B cell (primary cell): ENCODE measurements around the gene PRDM11. TPM values are rescaled to one million over a fixed set of nuclear protein-coding genes. Genes with fewer than 3 reads are reported as not detected.

Experiments
- ATAC-seq: fragments of 200-7000 bp; cut with Tn5 transposase; one replicate; pipeline ENCODE4 v1.10.0; 2021; ENCODE audit warnings: low read depth, mild to moderate bottlenecking, moderate number of reproducible peaks, moderate library complexity
- CTCF ChIA-PET: fragments of 350-600 bp; sonication (Branson Sonifier 250); formaldehyde crosslinking; loops from one replicate; lab custom pipeline; 2021; ENCODE audit warnings: antibody characterized with exemption, inconsistent platforms; lab: Charles Lee
- POLR2A ChIA-PET: fragments of 350-600 bp; sonication (Branson Sonifier 250); formaldehyde crosslinking; loops from one replicate; lab custom pipeline; 2021; ENCODE audit warnings: antibody characterized with exemption; lab: Charles Lee
- DNase-seq: peaks from one replicate; pipeline ENCODE4 v3.0.0; 2013
- H2AFZ ChIP-seq: 2 replicates; pipeline ENCODE4 v1.6.1; 2012; ENCODE audit warnings: mild to moderate bottlenecking, low read depth, low read length; ENCODE audit not compliant: insufficient read depth, poor library complexity, severe bottlenecking
- H3K27ac ChIP-seq, 2 donors: 1 replicate in 1 of 2; 2 replicates in 1 of 2; pipeline ENCODE4 v1.5.1; 2012 to 2013; ENCODE audit warnings: low read length in 2 of 2, mild to moderate bottlenecking in 2 of 2, moderate library complexity in 1 of 2
- H3K27me3 ChIP-seq, 4 experiments: fragments of 200-600 bp in 1 of 4; sonication (generic) in 1 of 4; replicated peaks in 1 of 4; 1 replicate in 2 of 4; 2 replicates in 2 of 4; pipeline versions ENCODE4 v1.6.1 to v1.7.0; 2013 to 2016; ENCODE audit warnings: low read length in 3 of 4, mild to moderate bottlenecking in 2 of 4, mixed read lengths in 1 of 4, moderate library complexity in 1 of 4; ENCODE audit not compliant: insufficient read depth in 4 of 4, control insufficient read depth in 3 of 4; ENCODE audit errors: control extremely low read depth in 1 of 4
- H3K36me3 ChIP-seq, 2 experiments: replicated peaks in 1 of 2; 1 replicate in 1 of 2; 2 replicates in 1 of 2; pipeline versions ENCODE4 v1.6.1 to v1.7.1; 2013; ENCODE audit warnings: low read length in 1 of 2; ENCODE audit not compliant: insufficient read depth in 2 of 2, control insufficient read depth in 1 of 2; ENCODE audit errors: control extremely low read depth in 1 of 2, extremely low read depth in 1 of 2
- H3K4me1 ChIP-seq, 2 donors: fragments of 200-600 bp in 1 of 2; sonication (generic) in 1 of 2; 1 replicate in 1 of 2; 2 replicates in 1 of 2; pipeline versions ENCODE4 v1.5.1 to v1.6.1; 2013 to 2017; ENCODE audit warnings: low read length in 2 of 2; ENCODE audit not compliant: control insufficient read depth in 2 of 2, insufficient read depth in 2 of 2
- H3K4me2 ChIP-seq: replicated peaks from 2 replicates; pipeline ENCODE3; 2012; ENCODE audit warnings: mild to moderate bottlenecking, low read depth, low read length; ENCODE audit not compliant: poor library complexity, severe bottlenecking
- H3K4me3 ChIP-seq, 5 experiments: fragments of 200-600 bp in 1 of 5; sonication (generic) in 1 of 5; 1 replicate in 3 of 5; 2 replicates in 2 of 5; pipeline versions ENCODE4 v1.5.1 to v1.7.0; 2011 to 2016; ENCODE audit warnings: low read length in 4 of 5, mild to moderate bottlenecking in 4 of 5, low read depth in 2 of 5, control low read depth in 1 of 5, moderate library complexity in 1 of 5; ENCODE audit not compliant: insufficient read depth in 1 of 5; ENCODE audit errors: control extremely low read depth in 1 of 5, extremely low read depth in 1 of 5
- H3K79me2 ChIP-seq: fragments of 200-600 bp; sonication (generic); one replicate; pipeline ENCODE4 v1.6.0; 2016; ENCODE audit warnings: low read length; ENCODE audit not compliant: control insufficient read depth, insufficient read depth
- H3K9ac ChIP-seq: fragments of 200-600 bp; sonication (generic); 2 replicates; pipeline ENCODE4 v1.6.1; 2017; ENCODE audit warnings: mild to moderate bottlenecking, low read length, moderate library complexity
- H3K9me3 ChIP-seq, 3 donors: one replicate each; pipeline versions ENCODE4 v1.6.1 to v1.7.1; 2013; ENCODE audit warnings: low read length in 2 of 3; ENCODE audit not compliant: control insufficient read depth in 2 of 3, insufficient read depth in 1 of 3; ENCODE audit errors: control extremely low read depth in 1 of 3
- H4K20me1 ChIP-seq: 2 replicates; pipeline ENCODE4 v1.6.0; 2012; ENCODE audit warnings: mild to moderate bottlenecking, low read length; ENCODE audit not compliant: insufficient read depth, control insufficient read depth, poor library complexity, severe bottlenecking
- H3K27ac Mint-ChIP-seq: one replicate; pipeline ENCODE4 v1.8.0; 2021; ENCODE audit warnings: mixed read lengths
- H3K27me3 Mint-ChIP-seq: one replicate; pipeline ENCODE4 v1.8.0; 2021; ENCODE audit warnings: mixed read lengths
- H3K4me1 Mint-ChIP-seq: one replicate; pipeline ENCODE4 v1.8.0; 2021; ENCODE audit warnings: mixed read lengths
- H3K4me3 Mint-ChIP-seq: one replicate; pipeline ENCODE4 v1.8.0; 2021; ENCODE audit warnings: mixed read lengths
- H3K9me3 Mint-ChIP-seq: one replicate; pipeline ENCODE4 v1.8.0; 2022; ENCODE audit warnings: mixed read lengths; ENCODE audit not compliant: insufficient read depth
- EZH2 ChIP-seq: IDR thresholded peaks from 2 replicates; pipeline ENCODE4 v1.6.1; 2012; ENCODE audit warnings: borderline replicate concordance, low read depth, mild to moderate bottlenecking, moderate library complexity, low read length; ENCODE audit not compliant: insufficient read depth, poor library complexity, severe bottlenecking
- WGBS: methylation state at CpG from one replicate; pipeline ENCODE4 v1.1.5; 2013; ENCODE audit warnings: missing lambda C conversion rate; ENCODE audit not compliant: insufficient coverage; 5-methylcytosine and 5-hydroxymethylcytosine counted together
- intact Hi-C: fragments of 100-400 bp; cut with micrococcal nuclease; formaldehyde crosslinking; loops from one replicate; pipeline ENCODE4 v1.10.0; 2022
- polyA plus RNA-seq: library from polyadenylated mRNA; depleted of rRNA; stranded (reverse); fragments of >200 nt; gene quantifications from 2 replicates; pipeline ENCODE4 v1.2.3, GENCODE V29; 2012
- total RNA-seq, 2 donors: library from RNA; stranded (reverse); fragments of 120-200 nt in 1 of 2; gene quantifications; 1 replicate in 1 of 2; 2 replicates in 1 of 2; pipeline versions ENCODE4 v1.2.3 to v1.2.4, GENCODE V29; 2013 to 2022
- TF ChIP-seq, protein P1 (sequence below): fragments of 200-600 bp; IDR thresholded peaks from one replicate; pipeline ENCODE4 v1.8.0; 2022; ENCODE audit warnings: antibody characterized with exemption, mild to moderate bottlenecking

PRDM11 gene
- total and polyA plus RNA-seq, 2 donors (not counting 1 experiment from before 2014, with no cell fraction given), result 9.5 to 26.2 TPM

DNA sequence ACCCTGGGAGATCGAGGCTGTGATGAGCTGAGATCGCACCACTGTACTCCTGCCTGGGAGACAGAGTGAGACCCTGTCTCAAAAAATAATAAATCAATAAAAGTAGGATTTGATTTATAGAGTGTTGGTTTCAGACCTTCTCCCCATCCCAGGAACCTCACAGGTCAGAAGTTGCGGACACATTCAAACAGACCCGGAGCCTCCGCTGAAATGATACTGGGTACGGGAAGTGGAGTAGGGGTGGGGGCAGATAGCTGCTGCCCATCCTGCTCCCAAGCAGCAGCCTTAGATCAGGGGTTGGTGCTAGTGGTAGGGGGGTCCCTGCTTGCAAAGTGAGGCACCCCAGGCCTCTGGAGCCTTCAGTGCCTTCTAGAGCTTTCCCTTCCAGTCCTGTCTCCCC lies 7.8 kb downstream of the PRDM11 start:
- DNase-seq (no peak), ATAC-seq (no peak)
- no peaks in the 10 kb centered on the region for H3K36me3 ChIP-seq
- TF ChIP-seq EZH2, result no peak
- TF ChIP-seq, protein P1, sequence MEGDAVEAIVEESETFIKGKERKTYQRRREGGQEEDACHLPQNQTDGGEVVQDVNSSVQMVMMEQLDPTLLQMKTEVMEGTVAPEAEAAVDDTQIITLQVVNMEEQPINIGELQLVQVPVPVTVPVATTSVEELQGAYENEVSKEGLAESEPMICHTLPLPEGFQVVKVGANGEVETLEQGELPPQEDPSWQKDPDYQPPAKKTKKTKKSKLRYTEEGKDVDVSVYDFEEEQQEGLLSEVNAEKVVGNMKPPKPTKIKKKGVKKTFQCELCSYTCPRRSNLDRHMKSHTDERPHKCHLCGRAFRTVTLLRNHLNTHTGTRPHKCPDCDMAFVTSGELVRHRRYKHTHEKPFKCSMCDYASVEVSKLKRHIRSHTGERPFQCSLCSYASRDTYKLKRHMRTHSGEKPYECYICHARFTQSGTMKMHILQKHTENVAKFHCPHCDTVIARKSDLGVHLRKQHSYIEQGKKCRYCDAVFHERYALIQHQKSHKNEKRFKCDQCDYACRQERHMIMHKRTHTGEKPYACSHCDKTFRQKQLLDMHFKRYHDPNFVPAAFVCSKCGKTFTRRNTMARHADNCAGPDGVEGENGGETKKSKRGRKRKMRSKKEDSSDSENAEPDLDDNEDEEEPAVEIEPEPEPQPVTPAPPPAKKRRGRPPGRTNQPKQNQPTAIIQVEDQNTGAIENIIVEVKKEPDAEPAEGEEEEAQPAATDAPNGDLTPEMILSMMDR, result no peak
- no peaks in the 10 kb centered on the region for H3K4me1 ChIP-seq
- peaks cover 35% of the 10 kb centered on the region for H3K4me1 Mint-ChIP-seq
- no peak overlapping the region for H3K4me3 ChIP-seq
- no peak overlapping the region for H3K27ac ChIP-seq
- H3K79me2 ChIP-seq, result peaks cover 99% of the 10 kb centered on the region
- H4K20me1 ChIP-seq, result peaks cover 90% of the 10 kb centered on the region
- no peaks in the 10 kb centered on the region for H3K27me3 Mint-ChIP-seq
- H3K27ac Mint-ChIP-seq, result no peak overlapping the region
- peaks cover 0 to 3% (median 0%) of the 10 kb centered on the region in 3 donors for H3K9me3 ChIP-seq
- intact Hi-C loops, result no loop called here
- CTCF ChIA-PET, result interaction anchor here (1.7 kb wide), 1 partner anchor 44 kb away, joined by 4 read pairs; no protein-coding TSS in a partner anchor
- no peak overlapping the region for H3K9ac ChIP-seq
- no peaks in the 10 kb centered on the region for H3K9me3 Mint-ChIP-seq
- H3K4me3 Mint-ChIP-seq, result no peak overlapping the region
- no peak overlapping the region for H3K4me2 ChIP-seq
- H2AFZ ChIP-seq, result no peak overlapping the region
- POLR2A ChIA-PET, result no interaction called here
- 100% methylated on average over 4 of the region's 6 CpGs for WGBS
- no peaks in the 10 kb centered on the region for H3K27me3 ChIP-seq

DNA sequence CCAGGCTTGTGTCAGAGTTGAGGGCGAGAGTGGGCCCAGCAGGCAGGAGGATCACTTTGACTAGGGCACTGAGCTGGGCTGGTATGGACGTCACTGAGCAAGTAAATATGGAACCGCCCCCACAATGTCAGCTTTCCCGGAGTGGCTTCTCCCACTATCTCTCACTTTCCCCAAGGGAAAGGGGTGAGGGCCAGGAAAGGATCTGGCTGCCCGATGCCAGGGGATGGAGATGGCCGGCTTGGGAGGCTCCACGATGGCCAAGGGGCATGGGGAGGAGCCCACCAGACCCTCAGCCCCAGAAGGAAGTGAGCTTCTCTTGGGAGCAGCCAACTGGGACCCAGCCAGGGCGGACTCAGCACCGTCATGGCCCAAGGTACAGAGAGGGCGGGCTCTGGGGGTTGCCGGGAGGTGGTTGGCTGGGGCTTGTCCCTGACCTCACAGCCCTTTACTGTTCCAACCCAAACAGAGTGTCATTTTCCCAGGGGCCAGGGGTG lies 8.7 kb downstream of the PRDM11 start:
- Histone ChIP-seq H3K9me3 (no peaks in the 10 kb centered on the region), H3K36me3 (no peaks in the 10 kb centered on the region), H4K20me1 (peaks cover 90% of the 10 kb centered on the region), H3K4me1 (no peaks in the 10 kb centered on the region), H3K27me3 (no peaks in the 10 kb centered on the region), H3K4me3 (no peak overlapping the region), H2AFZ (no peak overlapping the region), H3K9ac (no peak overlapping the region), H3K27ac (no peak overlapping the region), H3K4me2 (no peak overlapping the region), H3K79me2 (peaks cover 98% of the 10 kb centered on the region)
- no peak overlapping the region for H3K4me3 Mint-ChIP-seq
- CTCF ChIA-PET, result interaction anchor here (0.7 to 1.7 kb wide), 2 partner anchors 44 to 556 kb away, joined by 4 read pairs; no protein-coding TSS in a partner anchor
- H3K27me3 Mint-ChIP-seq, result no peaks in the 10 kb centered on the region
- POLR2A ChIA-PET, result no interaction called here
- intact Hi-C loops, result no loop called here
- peaks cover 35% of the 10 kb centered on the region for H3K4me1 Mint-ChIP-seq
- DNase-seq, result no peak
- no peak for ATAC-seq
- 88% methylated on average over 11 of the region's 11 CpGs for WGBS
- H3K27ac Mint-ChIP-seq, result no peak overlapping the region
- no peaks in the 10 kb centered on the region for H3K9me3 Mint-ChIP-seq
- TF ChIP-seq, protein P1, result no peak
- no peak for TF ChIP-seq EZH2
